Activated CD8-positive, alpha-beta memory T cell treated with anti-CD3 and anti-CD28 coated beads for 1 hour (primary cell): ENCODE data around the gene CLP1.

Experiments used
- DNase-seq, 2 donors: peaks; one replicate each; pipeline ENCODE4 v3.0.0-alpha.2; 2020; ENCODE audit warnings: low read depth in 1 of 2; ENCODE audit errors: extremely low read depth in 1 of 2

CLP1 gene

GRCh38 chr11:57657194-57658022, at the start of gene CLP1:
TSS of gene CLP1 (plus strand) at chr11:57657762. CDS start at chr11:57659477, 1,715 bp downstream.
- peak; percentile 96 to 98 for DNase-seq

- DNase-seq, result no peak
Observed at GRCh38 chr11:57610170-57610569, 47.4 kb upstream of the CLP1 start.

- DNase-seq, result no peak
Observed at GRCh38 chr11:57614234-57614772, 43.3 kb upstream of the CLP1 start.

GRCh38 chr11:57615308-57615707, 42.3 kb upstream of the CLP1 start:
- no peak for DNase-seq

GRCh38 chr11:57616595-57616994, 41.0 kb upstream of the CLP1 start:
- no peak for DNase-seq

- DNase-seq, result no peak
Observed at GRCh38 chr11:57618438-57618837, 39.1 kb upstream of the CLP1 start.

GRCh38 chr11:57619331-57619730, 38.2 kb upstream of the CLP1 start:
- DNase-seq, result no peak

GRCh38 chr11:57620467-57620866, 37.1 kb upstream of the CLP1 start:
- no peak for DNase-seq

- no peak for DNase-seq
Observed at GRCh38 chr11:57622263-57622662, 35.3 kb upstream of the CLP1 start.

- no peak for DNase-seq
Observed at GRCh38 chr11:57624864-57625263, 32.7 kb upstream of the CLP1 start.

- no peak for DNase-seq
Observed at GRCh38 chr11:57626895-57627294, 30.7 kb upstream of the CLP1 start.

GRCh38 chr11:57630171-57630570, 27.4 kb upstream of the CLP1 start:
- no peak for DNase-seq

GRCh38 chr11:57632116-57632515, 25.4 kb upstream of the CLP1 start:
- DNase-seq, result no peak

- DNase-seq, result no peak
Observed at GRCh38 chr11:57633394-57634070, 24.0 kb upstream of the CLP1 start.

- DNase-seq, result no peak
Observed at GRCh38 chr11:57634311-57634710, 23.3 kb upstream of the CLP1 start.

- no peak for DNase-seq
Observed at GRCh38 chr11:57635246-57635645, 22.3 kb upstream of the CLP1 start.

GRCh38 chr11:57637626-57638004, 19.9 kb upstream of the CLP1 start:
- DNase-seq, result no peak

GRCh38 chr11:57638005-57638781, 19.4 kb upstream of the CLP1 start:
- no peak for DNase-seq

GRCh38 chr11:57638811-57639320, 18.7 kb upstream of the CLP1 start:
- no peak for DNase-seq

GRCh38 chr11:57639321-57640067, 18.1 kb upstream of the CLP1 start:
- no peak for DNase-seq
